Smooth muscle cell of the coronary artery (primary cell): ENCODE data around the gene SMG9. TPM values are rescaled to one million over a fixed set of nuclear protein-coding genes. Genes with fewer than 3 reads are reported as not detected.

Experiments
- total RNA-seq: library from RNA; depleted of rRNA; stranded (reverse); fragments of >200 nt; gene quantifications from 2 replicates; pipeline ENCODE4 v1.2.3, GENCODE V29; 2014; ENCODE audit warnings: low replicate concordance

SMG9 gene, protein sequence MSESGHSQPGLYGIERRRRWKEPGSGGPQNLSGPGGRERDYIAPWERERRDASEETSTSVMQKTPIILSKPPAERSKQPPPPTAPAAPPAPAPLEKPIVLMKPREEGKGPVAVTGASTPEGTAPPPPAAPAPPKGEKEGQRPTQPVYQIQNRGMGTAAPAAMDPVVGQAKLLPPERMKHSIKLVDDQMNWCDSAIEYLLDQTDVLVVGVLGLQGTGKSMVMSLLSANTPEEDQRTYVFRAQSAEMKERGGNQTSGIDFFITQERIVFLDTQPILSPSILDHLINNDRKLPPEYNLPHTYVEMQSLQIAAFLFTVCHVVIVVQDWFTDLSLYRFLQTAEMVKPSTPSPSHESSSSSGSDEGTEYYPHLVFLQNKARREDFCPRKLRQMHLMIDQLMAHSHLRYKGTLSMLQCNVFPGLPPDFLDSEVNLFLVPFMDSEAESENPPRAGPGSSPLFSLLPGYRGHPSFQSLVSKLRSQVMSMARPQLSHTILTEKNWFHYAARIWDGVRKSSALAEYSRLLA
- total RNA-seq, result 8.7 and 9.1 TPM in 2 replicates

DNA sequence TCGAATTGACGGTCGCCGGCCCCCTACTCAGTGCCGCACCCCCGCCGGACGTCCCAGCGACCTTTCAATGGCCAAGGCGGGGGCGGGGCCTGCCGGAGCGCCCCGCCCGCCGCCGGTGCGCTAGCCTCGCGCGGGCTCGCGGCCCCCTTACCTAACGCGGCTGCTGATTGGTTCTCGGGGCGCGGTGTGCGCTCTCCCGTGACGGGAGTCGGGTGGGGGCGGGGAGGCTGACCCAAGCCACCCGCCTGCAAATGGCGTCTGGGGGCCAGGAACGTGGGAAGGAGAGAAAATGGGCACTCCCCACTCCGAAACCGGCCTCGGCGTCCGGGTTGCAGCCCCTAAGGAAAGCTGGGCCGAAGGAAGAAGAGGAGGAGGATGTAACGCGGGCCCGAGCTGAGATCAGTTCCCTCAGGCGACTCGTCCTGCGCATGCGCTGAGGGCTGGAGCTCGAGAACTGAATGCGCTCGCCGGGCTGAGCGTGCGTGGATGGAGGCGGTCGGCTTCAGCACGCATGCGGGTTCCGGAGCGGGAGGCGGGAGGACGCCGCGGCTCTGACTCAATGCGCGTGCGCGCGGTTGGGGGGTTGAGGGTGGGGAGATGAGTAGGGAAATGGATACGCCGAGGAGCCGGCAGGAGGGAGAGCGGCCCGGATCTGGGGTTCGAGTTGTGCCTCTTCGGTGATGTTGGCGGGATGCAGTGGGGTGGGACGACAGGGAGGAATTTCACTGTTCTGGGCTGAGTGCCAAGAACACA is at the start of gene SMG9:
Gene SMG9, minus strand, starts transcription at position 460 of the 753 bp plus-strand sequence. CDS start 4,221 bp downstream, outside the sequence.

DNA sequence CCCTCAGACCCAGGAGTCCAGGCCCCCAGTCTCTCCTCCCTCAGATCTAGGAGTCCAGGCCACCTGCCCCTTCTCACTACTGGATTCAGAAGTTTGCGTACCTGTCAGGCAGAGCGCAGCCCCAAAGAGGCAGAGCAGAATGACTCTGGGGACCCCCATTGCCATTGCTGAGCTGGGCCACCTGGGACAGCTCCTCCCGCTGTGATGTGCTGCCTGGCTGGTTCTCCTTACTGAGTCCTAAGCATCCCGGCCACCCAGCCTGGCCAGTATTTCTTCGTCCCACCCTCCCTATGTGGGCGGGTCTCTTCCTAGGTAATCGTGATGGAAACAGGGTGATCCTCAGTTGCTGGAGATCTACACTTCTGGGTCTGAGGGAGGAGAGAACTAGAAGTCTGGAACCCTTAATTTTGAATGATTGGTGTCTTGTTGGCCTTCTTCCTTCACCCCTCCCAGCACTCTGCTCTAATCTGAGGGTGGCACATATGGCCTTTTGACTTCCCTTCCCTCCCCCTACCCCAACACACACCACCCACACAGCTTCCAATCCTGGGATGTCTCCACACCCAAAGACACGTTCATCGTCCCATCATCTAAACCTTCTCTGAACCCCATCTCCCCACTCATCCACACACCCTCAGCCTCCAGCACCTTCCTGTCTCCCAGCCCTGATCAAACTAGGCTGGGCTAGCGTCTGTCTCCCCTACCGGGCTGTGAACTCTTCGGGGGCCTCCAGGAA is 47.6 kb upstream of the SMG9 start, which contains the start of gene LYPD5:
Gene LYPD5, minus strand, starts transcription at position 232 of the 736 bp plus-strand sequence. Its CDS starts 67 bp downstream, at position 165.

DNA sequence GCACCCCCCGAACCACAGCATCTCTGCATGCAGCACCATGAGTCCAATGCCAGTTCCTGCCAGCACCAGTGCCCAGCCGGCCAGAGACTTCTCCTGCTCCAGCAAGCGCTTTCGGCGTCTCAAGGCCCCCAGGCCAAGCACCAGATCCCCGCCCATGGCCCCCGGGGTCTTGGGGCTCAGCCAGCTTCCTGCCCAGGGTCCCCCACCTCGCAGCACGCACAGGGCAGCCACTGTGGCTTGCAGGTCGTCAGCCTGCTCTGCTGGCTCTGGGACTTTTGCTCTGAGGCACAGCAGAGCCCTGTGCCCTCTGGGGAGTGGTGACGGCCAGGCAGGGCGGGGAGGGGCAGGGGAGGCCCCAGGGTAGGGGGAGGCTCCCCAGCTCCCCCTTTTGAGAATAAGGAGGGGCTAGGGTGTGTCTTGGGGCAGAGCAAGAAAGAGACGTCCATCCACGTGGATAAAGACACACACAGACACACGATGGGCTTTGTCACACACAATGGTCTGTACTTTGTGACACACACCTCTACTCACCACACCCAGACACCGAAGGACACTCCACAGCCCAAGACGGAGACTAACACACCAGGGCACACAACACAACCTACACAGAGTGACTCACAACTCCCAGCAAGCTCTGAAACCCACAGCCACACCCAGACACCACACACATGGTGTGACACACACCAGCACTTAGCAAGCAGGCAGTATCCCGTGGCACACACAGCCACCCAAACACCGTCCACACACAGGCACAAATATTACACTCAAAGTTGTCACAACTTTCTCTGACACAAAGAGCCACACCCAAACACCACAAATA is 26.2 kb upstream of the SMG9 start, which contains the start of gene KCNN4:
Gene KCNN4, minus strand, starts transcription at position 268 of the 820 bp plus-strand sequence. Its CDS starts 112 bp downstream, at position 156.

DNA sequence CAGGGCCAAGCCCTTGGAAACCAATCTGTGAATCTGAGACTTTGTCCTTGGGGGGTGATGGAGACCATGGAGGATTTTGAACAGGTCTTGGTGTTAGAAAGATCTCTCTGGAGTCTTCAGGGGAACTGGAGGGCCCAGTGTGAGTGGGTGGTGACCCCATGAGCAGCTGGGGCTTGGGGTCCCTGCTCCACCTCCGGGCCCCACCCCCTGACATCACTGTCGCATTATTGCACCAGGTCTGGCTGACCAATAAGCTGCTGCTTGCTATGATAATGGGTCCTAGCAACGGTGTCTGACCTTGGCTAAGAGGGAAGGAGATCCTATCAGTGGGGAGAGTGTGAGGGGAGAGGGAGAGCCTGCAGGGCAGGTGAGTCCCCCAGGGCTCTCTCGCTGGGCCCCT is 39.0 kb downstream of the SMG9 start, which contains the start of gene IRGC:
Gene IRGC, plus strand, starts transcription at position 301 of the 400 bp plus-strand sequence. CDS start 2,483 bp downstream, outside the sequence.

Other genes starting within 250 kb of the SMG9 start
- 115 and 156 TPM in 2 replicates for gene ETHE1, start 227.8 kb downstream of the SMG9 start, total RNA-seq
- 0.08 and 0.12 TPM in 2 replicates for gene ZNF575, start 221.8 kb downstream of the SMG9 start, total RNA-seq
- gene XRCC1, start 179.4 kb downstream of the SMG9 start, total RNA-seq, result 11.2 and 18.5 TPM in 2 replicates
- gene PINLYP, start 179.2 kb downstream of the SMG9 start, total RNA-seq, result 0.83 and 6.4 TPM in 2 replicates
- gene IRGQ, start 158.8 kb downstream of the SMG9 start, total RNA-seq, result 17.1 and 22.7 TPM in 2 replicates
- 8.0 and 11.8 TPM in 2 replicates for gene ZNF576, start 158.4 kb downstream of the SMG9 start, total RNA-seq
- not detected in 2 replicates for gene SRRM5, start 142.9 kb downstream of the SMG9 start, total RNA-seq
- gene ZNF428, start 135.3 kb downstream of the SMG9 start, total RNA-seq, result 38.0 and 53.7 TPM in 2 replicates
- 1.7 and 3.4 TPM in 2 replicates for gene CADM4, start 115.1 kb downstream of the SMG9 start, total RNA-seq
- 38.0 and 43.1 TPM in 2 replicates for gene PLAUR, start 84.8 kb downstream of the SMG9 start, total RNA-seq
- gene IRGC, start 38.9 kb downstream of the SMG9 start, total RNA-seq, result not detected in 2 replicates
- 3.4 and 7.5 TPM in 2 replicates for gene KCNN4, start 26.0 kb upstream of the SMG9 start, total RNA-seq
- gene LYPD5, start 47.5 kb upstream of the SMG9 start, total RNA-seq, result 0.68 and 1.2 TPM in 2 replicates
- 5.5 and 11.3 TPM in 2 replicates for gene ZNF283, start 72.4 kb upstream of the SMG9 start, total RNA-seq
- gene ZNF404, start 129.0 kb upstream of the SMG9 start, total RNA-seq, result 2.6 TPM in 2 replicates
- 15.5 and 16.1 TPM in 2 replicates for gene ZNF45, start 180.3 kb upstream of the SMG9 start, total RNA-seq
- gene ZNF221, start 196.3 kb upstream of the SMG9 start, total RNA-seq, result 6.3 and 8.4 TPM in 2 replicates
- 7.0 and 9.8 TPM in 2 replicates for gene ZNF155, start 229.2 kb upstream of the SMG9 start, total RNA-seq
- gene ZNF230, start 248.0 kb upstream of the SMG9 start, total RNA-seq, result 3.3 and 8.7 TPM in 2 replicates